IPS-NIHi7 (cell line): Measurements from ENCODE around the gene IFT81.
"Not testable (repeated sequence)": the region's sequence is repeated elsewhere in the genome, so short reads cannot be mapped to it uniquely, and the experiment has no call there.

Source experiments
- DNase-seq: peaks from one replicate; pipeline ENCODE4 v3.0.0; 2012; ENCODE audit warnings: mixed read lengths; ENCODE audit errors: extremely low spot score

Gene IFT81

GRCh38 chr12:110108309-110109036, 15.7 kb upstream of the IFT81 start:
- no peak for DNase-seq

GRCh38 chr12:110109037-110109836, 14.9 kb upstream of the IFT81 start:
- DNase-seq: peak; percentile 20

- no peak for DNase-seq
Observed at GRCh38 chr12:110109837-110110535, 14.2 kb upstream of the IFT81 start.

GRCh38 chr12:110111476-110112334, 12.5 kb upstream of the IFT81 start:
- DNase-seq: no peak

- no peak for DNase-seq
Observed at GRCh38 chr12:110112335-110112660, 11.9 kb upstream of the IFT81 start.

- DNase-seq: no peak
Observed at GRCh38 chr12:110114528-110114937, 9.6 kb upstream of the IFT81 start.

GRCh38 chr12:110115675-110116074, 8.5 kb upstream of the IFT81 start:
- no peak for DNase-seq

- no peak for DNase-seq
Observed at GRCh38 chr12:110116623-110117022, 7.5 kb upstream of the IFT81 start.

- DNase-seq: not testable (repeated sequence)
Observed at GRCh38 chr12:110117210-110117609, 6.9 kb upstream of the IFT81 start.

GRCh38 chr12:110117956-110118685, 6.0 kb upstream of the IFT81 start:
- no peak for DNase-seq

GRCh38 chr12:110122929-110123328, 1.2 kb upstream of the IFT81 start:
- no peak for DNase-seq

- DNase-seq: no peak
Observed at GRCh38 chr12:110123919-110124268, 263 bp upstream of the IFT81 start.

GRCh38 chr12:110126557-110126956, 2.4 kb downstream of the IFT81 start:
- DNase-seq: no peak

- DNase-seq: no peak
Observed at GRCh38 chr12:110134691-110135411, 10.7 kb downstream of the IFT81 start.

- no peak for DNase-seq
Observed at GRCh38 chr12:110135806-110136205, 11.6 kb downstream of the IFT81 start.

- no peak for DNase-seq
Observed at GRCh38 chr12:110137786-110138185, 13.6 kb downstream of the IFT81 start.

- no peak for DNase-seq
Observed at GRCh38 chr12:110141389-110141788, 17.2 kb downstream of the IFT81 start.

- no peak for DNase-seq
Observed at GRCh38 chr12:110146986-110147385, 22.8 kb downstream of the IFT81 start.

- no peak for DNase-seq
Observed at GRCh38 chr12:110149086-110149660, 25.0 kb downstream of the IFT81 start.

GRCh38 chr12:110156766-110157165, 32.6 kb downstream of the IFT81 start:
- DNase-seq: no peak
